Suprapubic skin (tissue), 4 donors: ENCODE measurements around the gene RALGDS. TPM values are rescaled to one million over a fixed set of nuclear protein-coding genes. Genes with fewer than 3 reads are reported as not detected.

Source experiments
- DNase-seq, 2 donors: peaks; one replicate each; pipeline ENCODE4 v3.0.0-alpha.2; 2019; ENCODE audit warnings: low spot score in 2 of 2
- H3K27ac ChIP-seq: fragments of 200-600 bp; sonication (generic); one replicate; pipeline ENCODE4 v1.5.1; 2019
- H3K27me3 ChIP-seq: fragments of 200-600 bp; sonication (generic); one replicate; pipeline ENCODE4 v1.5.1; 2019
- H3K36me3 ChIP-seq: fragments of 200-600 bp; sonication (generic); one replicate; pipeline ENCODE4 v1.5.1; 2019
- H3K4me1 ChIP-seq: fragments of 200-600 bp; sonication (generic); one replicate; pipeline ENCODE4 v1.5.1; 2019
- H3K4me3 ChIP-seq: fragments of 200-600 bp; sonication (generic); one replicate; pipeline ENCODE4 v1.5.1; 2019; ENCODE audit warnings: mild to moderate bottlenecking
- H3K9me3 ChIP-seq: fragments of 200-600 bp; sonication (generic); one replicate; pipeline ENCODE4 v1.5.1; 2019
- EP300 ChIP-seq: sonication (generic); formaldehyde crosslinking; IDR thresholded peaks from one replicate; pipeline ENCODE4 v1.6.1; 2017; ENCODE audit warnings: antibody characterized with exemption
- POLR2A ChIP-seq, 2 donors: fragments of 450-650 bp; IDR thresholded peaks; one replicate each; pipeline ENCODE4 v1.6.1; 2017; ENCODE audit warnings: antibody characterized with exemption in 2 of 2, mild to moderate bottlenecking in 2 of 2, moderate library complexity in 2 of 2
- POLR2AphosphoS5 ChIP-seq, 3 donors: sonication (generic); formaldehyde crosslinking; IDR thresholded peaks; one replicate each; pipeline ENCODE4 v1.6.1; 2017; ENCODE audit warnings: antibody characterized with exemption in 3 of 3
- WGBS: methylation state at CpG from one replicate; pipeline ENCODE4 v1.1.5; 2018; 5-methylcytosine and 5-hydroxymethylcytosine counted together
- total RNA-seq, 4 donors: library from RNA; depleted of rRNA; stranded (reverse); fragments of >200 nt; gene quantifications; one replicate each; pipeline ENCODE4 v1.1.0, GENCODE V29; 2016
- TF ChIP-seq, protein P1 (sequence below), 2 donors: fragments of 200-600 bp in 1 of 2; fragments of 450-650 bp in 1 of 2; sonication (generic) in 1 of 2; IDR thresholded peaks; one replicate each; pipeline ENCODE4 v1.5.1; 2016 to 2019; ENCODE audit warnings: antibody characterized with exemption in 2 of 2, mild to moderate bottlenecking in 1 of 2, moderate library complexity in 1 of 2

The RALGDS gene
- total RNA-seq, 4 donors from 2014 or later = 173 to 244 (median 212) TPM

DNA sequence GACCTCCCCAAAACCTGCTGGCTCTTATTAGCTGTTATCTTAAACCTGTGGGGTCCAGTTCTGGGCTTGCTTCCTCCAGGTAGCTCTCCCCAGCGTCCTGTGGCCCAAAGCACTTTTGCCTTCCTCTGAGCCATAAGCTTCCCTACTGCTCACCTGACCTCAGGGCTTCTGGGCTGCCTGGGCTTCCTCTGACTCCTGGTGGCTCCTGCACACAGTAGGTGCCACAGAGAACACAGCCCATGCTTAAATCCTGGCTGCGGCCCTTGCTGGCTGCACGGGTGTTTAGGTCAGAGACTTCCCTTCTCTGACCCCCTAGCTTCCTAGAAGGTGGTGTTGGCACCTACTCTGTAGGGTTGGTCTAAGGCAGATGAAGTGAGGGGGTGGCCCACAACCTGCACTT lies 2.5 kb downstream of the RALGDS start:
- WGBS = 47% methylated on average over 3 of the region's 3 CpGs
- no peaks in the 10 kb centered on the region for H3K9me3 ChIP-seq
- DNase-seq = peak in 1 of 2 donors; percentile 70
- H3K27me3 ChIP-seq = no peaks in the 10 kb centered on the region
- peaks cover 94% of the 10 kb centered on the region for H3K4me1 ChIP-seq
- no peak for TF ChIP-seq EP300
- TF ChIP-seq, protein P1, sequence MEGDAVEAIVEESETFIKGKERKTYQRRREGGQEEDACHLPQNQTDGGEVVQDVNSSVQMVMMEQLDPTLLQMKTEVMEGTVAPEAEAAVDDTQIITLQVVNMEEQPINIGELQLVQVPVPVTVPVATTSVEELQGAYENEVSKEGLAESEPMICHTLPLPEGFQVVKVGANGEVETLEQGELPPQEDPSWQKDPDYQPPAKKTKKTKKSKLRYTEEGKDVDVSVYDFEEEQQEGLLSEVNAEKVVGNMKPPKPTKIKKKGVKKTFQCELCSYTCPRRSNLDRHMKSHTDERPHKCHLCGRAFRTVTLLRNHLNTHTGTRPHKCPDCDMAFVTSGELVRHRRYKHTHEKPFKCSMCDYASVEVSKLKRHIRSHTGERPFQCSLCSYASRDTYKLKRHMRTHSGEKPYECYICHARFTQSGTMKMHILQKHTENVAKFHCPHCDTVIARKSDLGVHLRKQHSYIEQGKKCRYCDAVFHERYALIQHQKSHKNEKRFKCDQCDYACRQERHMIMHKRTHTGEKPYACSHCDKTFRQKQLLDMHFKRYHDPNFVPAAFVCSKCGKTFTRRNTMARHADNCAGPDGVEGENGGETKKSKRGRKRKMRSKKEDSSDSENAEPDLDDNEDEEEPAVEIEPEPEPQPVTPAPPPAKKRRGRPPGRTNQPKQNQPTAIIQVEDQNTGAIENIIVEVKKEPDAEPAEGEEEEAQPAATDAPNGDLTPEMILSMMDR (IDR thresholded peaks at IDR 0.05) = no peak
- no peak for TF ChIP-seq POLR2AphosphoS5 (IDR thresholded peaks at IDR 0.05)
- no peak for TF ChIP-seq POLR2A (IDR thresholded peaks at IDR 0.05)
- H3K36me3 ChIP-seq = no peaks in the 10 kb centered on the region
- H3K27ac ChIP-seq = peak overlapping the region; percentile 98
- H3K4me3 ChIP-seq = peak overlapping the region; percentile 93

GRCh38 chr9:133118179-133118520 lies 2.9 kb downstream of the RALGDS start:
- Histone ChIP-seq H3K36me3 (no peaks in the 10 kb centered on the region), H3K27me3 (no peaks in the 10 kb centered on the region), H3K4me3 (peak overlapping the region; percentile 93), H3K9me3 (no peaks in the 10 kb centered on the region), H3K27ac (peak overlapping the region; percentile 98), H3K4me1 (peaks cover 94% of the 10 kb centered on the region)
- peak in 1 of 2 donors; percentile 63 for DNase-seq
- TF ChIP-seq POLR2A (IDR thresholded peaks at IDR 0.05) (no peak), POLR2AphosphoS5 (IDR thresholded peaks at IDR 0.05) (no peak), EP300 (no peak)
- TF ChIP-seq, protein P1 (IDR thresholded peaks at IDR 0.05) = no peak
- 64% methylated on average over 3 of the region's 3 CpGs for WGBS

DNA sequence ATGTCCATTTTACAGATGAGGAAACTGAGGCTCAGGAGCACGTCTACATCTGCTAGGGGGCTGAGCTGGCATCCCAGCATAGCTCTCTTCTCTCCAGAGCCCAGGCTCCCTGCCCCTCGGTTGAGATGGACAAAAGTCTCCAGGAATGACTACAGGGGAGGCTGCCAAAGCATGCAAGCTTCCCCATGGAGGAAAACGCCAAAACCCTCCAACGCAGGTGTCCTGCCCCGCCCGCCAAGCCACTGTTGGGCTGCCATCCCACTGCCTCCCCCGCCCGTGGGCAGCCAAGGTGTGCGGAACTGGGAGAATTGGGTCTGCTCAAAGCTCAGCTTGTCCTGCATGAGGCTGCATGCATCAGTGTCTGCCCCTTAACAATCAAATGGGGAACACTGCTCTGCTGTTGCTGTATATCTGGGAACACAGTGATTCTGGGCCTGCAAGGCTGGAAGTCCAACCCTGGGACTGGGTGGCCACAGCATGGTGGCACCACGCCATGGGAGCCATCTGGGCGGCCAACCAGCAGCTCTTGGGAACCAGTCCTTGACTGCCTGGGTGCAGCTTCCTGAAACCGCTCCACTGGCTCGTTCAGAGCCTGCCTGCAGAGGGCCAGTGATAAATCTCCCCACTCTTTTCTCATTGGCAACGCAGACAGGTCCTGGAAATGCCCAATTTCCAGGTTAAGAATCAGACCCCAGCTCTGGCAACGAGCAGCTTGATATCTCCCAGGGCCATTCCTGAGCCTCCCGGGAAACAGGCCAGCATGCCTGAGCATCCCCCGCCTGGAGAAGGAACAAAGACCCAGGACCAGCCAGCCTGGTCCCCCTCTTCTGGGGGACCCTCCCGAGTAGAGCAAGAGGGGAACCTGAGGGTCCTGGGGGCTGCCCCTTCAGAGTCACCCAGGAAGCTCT lies 3.5 kb downstream of the RALGDS start:
- Histone ChIP-seq H3K27ac (peak overlapping the region; percentile 98), H3K36me3 (no peaks in the 10 kb centered on the region), H3K4me1 (peaks cover 94% of the 10 kb centered on the region), H3K9me3 (no peaks in the 10 kb centered on the region), H3K4me3 (peak overlapping the region; percentile 93), H3K27me3 (no peaks in the 10 kb centered on the region)
- DNase-seq = peak in 1 of 2 donors; percentile 83
- 38% methylated on average over 8 of the region's 18 CpGs for WGBS
- TF ChIP-seq EP300 = no peak
- no peak for TF ChIP-seq POLR2A (IDR thresholded peaks at IDR 0.05)
- no peak for TF ChIP-seq POLR2AphosphoS5 (IDR thresholded peaks at IDR 0.05)
- TF ChIP-seq, protein P1 (IDR thresholded peaks at IDR 0.05) = no peak

DNA sequence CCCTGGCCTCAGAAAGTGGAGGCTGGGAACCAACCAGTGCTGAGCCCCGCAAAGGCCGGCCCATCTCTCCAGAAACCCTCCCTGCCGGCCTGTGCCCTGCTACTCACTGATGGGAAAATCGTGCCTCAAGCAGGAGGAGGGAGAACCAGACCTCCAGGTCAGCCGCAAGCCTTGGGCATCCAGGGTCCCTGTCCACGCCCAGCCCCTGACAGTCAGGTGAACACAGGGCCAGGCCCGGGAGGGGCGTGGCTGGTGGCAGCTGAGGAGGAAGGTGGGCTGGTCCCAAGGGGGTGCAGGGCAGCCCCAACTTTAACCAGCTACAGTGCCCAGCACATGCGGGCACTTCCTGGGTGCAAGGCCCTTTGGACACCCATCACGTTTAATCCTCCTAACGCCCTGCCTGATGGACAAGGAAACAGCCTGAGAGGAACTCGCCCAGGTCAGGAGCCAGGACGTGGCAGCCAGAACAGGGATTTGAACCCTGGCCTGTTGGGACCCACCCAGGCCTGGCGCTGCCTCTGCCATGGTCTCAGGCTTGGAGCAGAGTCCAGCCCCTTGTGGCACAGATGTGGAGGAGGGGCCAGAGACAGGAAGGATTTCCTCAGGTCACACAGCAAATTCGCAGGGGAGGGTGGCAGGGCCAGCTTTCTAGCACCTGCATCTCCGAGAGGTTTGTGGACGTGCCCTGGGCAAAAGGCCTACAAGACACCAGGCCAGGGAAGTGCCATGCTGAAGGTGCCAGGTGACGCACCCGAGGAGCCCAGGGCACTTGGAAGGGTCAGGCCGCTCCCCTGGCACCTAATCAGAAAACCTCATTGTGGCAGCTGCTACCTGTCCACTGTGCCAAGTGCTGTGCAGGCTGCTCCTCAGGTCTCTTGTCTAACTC lies 4.5 kb downstream of the RALGDS start:
- WGBS = 67% methylated on average over 8 of the region's 20 CpGs
- H3K36me3 ChIP-seq = peaks cover 5% of the 10 kb centered on the region
- no peaks in the 10 kb centered on the region for H3K27me3 ChIP-seq
- no peak overlapping the region for H3K4me3 ChIP-seq
- no peaks in the 10 kb centered on the region for H3K9me3 ChIP-seq
- DNase-seq = peak in 1 of 2 donors; percentile 74
- peak overlapping the region; percentile 98 for H3K27ac ChIP-seq
- H3K4me1 ChIP-seq = peaks cover 93% of the 10 kb centered on the region
- no peak for TF ChIP-seq EP300
- TF ChIP-seq POLR2A (IDR thresholded peaks at IDR 0.05) = no peak
- TF ChIP-seq POLR2AphosphoS5 (IDR thresholded peaks at IDR 0.05) = no peak
- TF ChIP-seq, protein P1 (IDR thresholded peaks at IDR 0.05) = no peak
